Ishikawa (cell line): ENCODE results near the gene PHLDA1.

Experiments used
- EP300 ChIP-seq: IDR thresholded peaks from 2 replicates; pipeline ENCODE4 v1.6.1; 2012; ENCODE audit warnings: borderline replicate concordance
- NFIC ChIP-seq: IDR thresholded peaks from 2 replicates; pipeline ENCODE4 v1.6.1; 2012
- TAF1 ChIP-seq: IDR thresholded peaks from 2 replicates; pipeline ENCODE4 v1.6.1; 2012; ENCODE audit warnings: low read depth, mild to moderate bottlenecking
- TEAD4 ChIP-seq: IDR thresholded peaks from 2 replicates; pipeline ENCODE4 v1.6.1; 2012
- USF1 ChIP-seq: IDR thresholded peaks from 2 replicates; pipeline ENCODE4 v1.6.1; 2012
- YY1 ChIP-seq: IDR thresholded peaks from 2 replicates; pipeline ENCODE4 v1.6.1; 2012; ENCODE audit warnings: low read depth

GRCh38 chr12:75990189-75990912 lies 41.2 kb downstream of the PHLDA1 start:
- no peak for TF ChIP-seq USF1
- no peak for TF ChIP-seq NFIC
- TF ChIP-seq YY1 = no peak
- no peak for TF ChIP-seq TAF1
- TF ChIP-seq EP300 = no peak
- no peak for TF ChIP-seq TEAD4
